HG02973 (cell line): Measurements from ENCODE around the gene FNDC3B.
"Not testable (repeated sequence)": the region's sequence is repeated elsewhere in the genome, so short reads cannot be mapped to it uniquely, and the experiment has no call there.

Source experiments
- ATAC-seq: cut with Tn5 transposase; IDR thresholded peaks from one replicate; pipeline ENCODE4 v1.9.1; 2021; ENCODE audit warnings: moderate library complexity; ENCODE audit not compliant: unreplicated experiment

Gene FNDC3B

DNA sequence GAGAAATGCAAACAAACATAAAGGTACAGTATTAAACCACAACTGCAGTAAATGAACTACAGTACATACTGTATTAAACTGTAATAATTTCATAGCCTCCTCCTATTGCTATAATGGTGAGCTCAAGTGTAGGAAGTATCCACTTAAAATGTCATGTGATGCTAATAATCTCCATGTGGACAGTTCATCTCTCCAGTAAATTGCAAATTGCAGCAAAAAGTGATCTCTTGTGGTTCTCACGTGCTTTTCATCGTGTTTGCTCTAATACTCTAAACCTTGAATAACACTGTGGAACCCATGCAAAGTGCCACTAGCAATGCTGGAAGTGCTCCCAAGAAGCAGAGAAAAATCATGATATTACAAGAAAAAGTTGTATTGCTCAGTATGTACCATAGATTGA lies 9.2 kb upstream of the FNDC3B start:
- ATAC-seq: no peak

DNA sequence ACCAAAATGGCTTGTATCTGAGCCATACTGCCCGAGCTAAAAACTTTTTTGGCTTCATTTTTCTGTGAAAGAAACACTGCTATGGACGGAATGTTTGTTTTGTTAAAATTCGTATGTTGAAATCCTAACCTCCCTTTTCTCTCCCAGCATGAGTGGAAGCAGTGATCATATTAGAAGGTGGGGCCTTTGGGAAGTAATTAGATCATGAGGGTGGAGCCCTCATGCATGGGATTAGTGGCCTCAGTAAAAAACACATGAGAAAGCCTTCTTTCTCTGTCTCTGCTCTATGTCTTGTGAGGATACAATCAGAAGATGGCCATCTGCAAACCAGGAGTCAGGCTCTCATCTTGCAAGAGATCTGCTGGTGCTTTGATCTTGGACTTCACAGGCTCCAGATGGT lies 7.4 kb upstream of the FNDC3B start:
- ATAC-seq: no peak

DNA sequence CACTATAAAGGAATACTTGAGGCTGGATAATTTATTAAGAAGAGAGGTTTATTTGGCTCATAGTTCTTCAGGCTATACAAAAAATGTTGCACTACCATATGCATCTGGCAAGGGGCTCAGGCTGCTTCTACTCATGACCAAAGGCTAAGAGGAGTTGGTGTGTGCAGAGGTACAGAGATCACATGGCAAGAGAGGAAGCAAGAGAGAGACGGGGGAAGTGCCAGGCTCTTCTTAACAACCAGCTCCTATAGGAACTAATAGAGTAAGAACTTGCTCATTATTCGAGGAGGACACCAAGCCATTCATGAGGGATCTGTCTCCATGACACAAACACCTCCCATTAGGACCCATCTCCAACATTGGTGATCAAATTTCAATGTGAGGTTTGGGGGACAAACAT lies 6.0 kb upstream of the FNDC3B start:
- no peak for ATAC-seq

- no peak for ATAC-seq
Measured at GRCh38 chr3:172034786-172035685, 4.3 kb upstream of the FNDC3B start.

DNA sequence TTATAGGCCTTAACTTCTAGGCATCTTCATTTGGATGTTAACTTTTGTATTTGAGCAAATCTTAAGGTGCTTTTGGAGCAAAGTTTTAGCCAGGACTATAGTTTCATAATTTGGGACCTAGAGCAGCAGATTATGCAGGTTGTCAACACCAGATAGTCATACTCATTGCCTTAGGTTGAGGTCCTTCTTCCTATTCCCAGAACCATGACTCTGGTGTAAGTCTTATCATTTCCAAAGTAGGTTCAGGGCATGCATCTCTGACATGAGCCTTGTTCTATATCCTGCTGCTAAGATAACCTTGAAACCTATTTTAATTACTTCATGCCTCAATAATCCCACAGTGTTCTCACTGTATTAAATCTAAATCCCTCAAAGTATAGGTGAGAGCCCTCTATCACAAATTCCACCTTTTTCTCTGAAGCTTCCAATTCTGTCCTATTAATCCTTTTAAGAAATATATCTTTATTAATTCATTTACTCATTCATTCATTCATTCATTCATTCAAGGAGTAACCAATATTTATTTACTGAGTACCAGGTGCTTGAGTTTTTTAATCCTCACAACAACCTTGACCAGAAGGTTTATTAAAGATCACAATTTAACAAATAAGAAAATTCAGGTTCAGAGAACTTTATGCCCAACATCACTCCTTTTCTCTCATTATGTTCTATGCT lies 2.7 kb upstream of the FNDC3B start:
- ATAC-seq: no peak

GRCh38 chr3:172038798-172039435 lies 461 bp upstream of the FNDC3B start:
- no peak for ATAC-seq

DNA sequence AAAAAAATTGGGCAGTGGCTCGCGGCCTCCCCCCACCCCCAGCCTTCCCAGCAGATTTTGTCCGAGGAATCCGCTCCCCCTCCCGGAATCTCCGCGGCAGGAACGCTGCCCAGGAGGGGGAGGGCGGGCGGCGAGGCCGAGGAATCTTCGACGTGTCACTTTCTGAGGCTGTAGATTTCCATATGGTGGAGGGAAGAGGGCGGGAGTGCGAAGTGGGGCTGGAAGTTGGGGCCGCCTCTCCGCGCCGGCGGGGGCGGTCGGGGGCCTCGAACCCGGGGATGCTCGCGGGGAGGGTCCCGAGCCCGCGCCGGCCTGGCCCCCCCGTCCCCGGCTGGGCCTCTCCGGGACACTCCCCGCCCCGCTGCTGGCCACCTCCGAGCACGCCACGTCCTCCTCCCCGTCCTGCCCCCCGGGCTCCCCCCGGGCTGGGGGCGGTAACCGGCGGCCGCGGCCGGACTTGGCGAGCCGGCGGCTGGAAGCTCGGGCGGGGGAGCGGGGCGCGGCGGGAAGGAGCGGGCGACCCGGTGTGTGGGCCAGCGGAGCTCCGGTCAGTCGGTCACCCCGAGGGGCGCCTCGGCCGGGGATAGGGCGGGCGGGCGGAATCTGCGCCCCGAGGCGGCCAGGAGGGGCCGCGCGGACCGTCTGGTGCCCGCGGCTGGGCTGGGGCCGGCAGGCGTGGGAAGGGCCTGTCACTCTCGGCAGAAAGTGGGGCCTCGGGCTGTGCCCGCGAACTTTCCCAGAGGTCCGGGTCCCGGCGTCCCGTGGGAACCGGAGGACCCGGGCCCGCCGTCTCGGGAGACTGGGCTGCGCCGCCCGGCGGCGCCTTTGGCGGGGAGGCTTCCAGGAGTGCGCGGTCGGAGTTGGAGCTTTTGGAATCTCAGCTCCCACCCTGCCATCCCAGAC lies 951 bp downstream of the FNDC3B start:
- ATAC-seq: peak; percentile 25

GRCh38 chr3:172040981-172041963 lies 1.9 kb downstream of the FNDC3B start:
- no peak for ATAC-seq

DNA sequence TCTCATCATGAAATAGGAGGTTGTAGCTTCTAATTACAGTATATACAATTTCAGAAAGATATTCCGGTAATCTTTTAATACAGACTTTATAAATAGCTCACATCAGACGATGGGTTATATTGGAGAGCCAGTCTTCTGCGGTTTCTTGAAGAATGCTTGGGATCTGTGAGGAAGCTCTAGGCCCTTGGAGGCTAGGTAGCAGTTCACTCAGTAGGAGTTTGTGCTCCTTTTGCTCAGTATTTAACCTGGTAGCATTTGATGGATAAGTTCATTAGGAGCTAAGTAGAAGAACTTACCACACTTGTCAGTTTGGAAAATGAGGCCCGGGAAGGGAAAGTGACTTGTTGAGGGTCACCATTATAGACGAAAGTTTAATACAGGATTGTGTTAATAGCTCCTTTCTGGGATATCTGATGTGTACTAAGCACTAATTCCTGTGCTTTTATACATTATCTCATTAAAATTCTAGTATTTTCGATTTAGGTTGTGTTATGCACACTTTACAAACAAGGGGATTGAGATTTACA lies 2.8 kb downstream of the FNDC3B start:
- ATAC-seq: no peak

DNA sequence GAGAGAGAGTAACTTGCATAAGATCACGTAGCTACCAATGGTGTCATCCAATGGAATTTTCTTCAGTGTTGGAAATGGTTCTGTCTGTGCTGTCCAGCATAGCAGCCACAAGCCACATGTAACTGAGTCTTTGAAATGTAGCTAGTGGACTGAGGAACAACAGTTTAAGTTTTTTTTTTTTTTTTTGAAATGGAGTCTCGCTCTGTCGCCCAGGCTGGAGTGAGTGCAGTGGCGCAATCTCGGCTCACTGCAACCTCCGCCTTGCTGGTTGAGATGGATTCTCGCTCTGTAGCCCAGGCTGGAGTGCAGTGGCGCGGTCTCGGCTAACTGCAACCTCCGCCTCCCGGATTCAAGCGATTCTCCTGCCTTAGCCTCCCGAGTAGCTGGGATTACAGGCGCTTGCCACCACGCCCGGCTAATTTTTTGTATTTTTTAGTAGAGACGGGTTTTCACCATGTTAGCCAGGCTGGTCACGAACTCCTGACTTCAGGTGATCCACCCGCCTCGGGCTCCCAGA lies 3.3 kb downstream of the FNDC3B start:
- not testable (repeated sequence) for ATAC-seq

- ATAC-seq: no peak
Measured at GRCh38 chr3:172043233-172043632, 3.9 kb downstream of the FNDC3B start.

DNA sequence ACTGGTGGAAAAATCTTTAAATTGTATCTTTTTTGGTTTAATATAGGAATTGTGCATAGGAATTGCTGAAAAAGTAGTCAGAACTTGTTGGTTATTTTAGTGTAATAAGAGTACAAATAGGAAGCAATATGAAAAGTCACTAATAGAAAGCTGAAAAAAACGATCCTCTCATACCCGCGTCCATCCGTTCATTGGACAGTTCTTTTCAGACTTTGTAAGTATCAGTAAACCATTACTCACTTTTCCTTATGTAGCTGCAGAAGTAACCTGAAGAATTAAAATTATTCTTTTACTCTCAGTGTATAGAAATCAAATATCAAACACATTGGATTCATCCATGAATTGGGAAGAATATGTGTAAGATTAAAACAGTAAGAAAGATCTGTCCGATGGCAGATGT lies 4.4 kb downstream of the FNDC3B start:
- ATAC-seq: no peak

- no peak for ATAC-seq
Measured at GRCh38 chr3:172044833-172045585, 5.6 kb downstream of the FNDC3B start.

- no peak for ATAC-seq
Measured at GRCh38 chr3:172046268-172046915, 7.0 kb downstream of the FNDC3B start.

DNA sequence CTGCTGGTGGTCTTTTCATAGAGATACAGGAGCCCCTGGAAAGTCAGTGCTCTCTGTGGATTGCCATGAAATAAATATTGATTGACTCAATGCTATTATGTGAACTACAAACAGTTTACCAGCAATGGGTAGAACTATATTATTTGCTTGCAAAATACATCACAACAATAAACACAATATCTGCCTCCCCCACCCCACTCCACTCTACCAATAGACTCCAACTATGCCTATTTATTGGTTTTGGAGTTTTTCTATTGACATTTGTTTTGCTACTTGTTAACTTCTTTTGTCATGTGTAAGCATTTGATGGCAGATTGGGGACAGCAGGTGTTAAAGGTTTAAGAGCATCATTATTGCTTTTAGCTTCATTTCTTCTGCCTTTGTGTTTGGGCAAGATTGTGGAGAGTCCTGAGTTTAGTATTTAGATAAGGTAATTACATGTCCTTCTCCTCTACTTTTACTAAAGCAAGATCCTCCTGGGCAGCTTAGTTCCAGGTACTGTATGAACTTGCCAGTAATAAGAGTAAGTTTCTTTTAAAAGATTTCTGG lies 8.3 kb downstream of the FNDC3B start:
- no peak for ATAC-seq

DNA sequence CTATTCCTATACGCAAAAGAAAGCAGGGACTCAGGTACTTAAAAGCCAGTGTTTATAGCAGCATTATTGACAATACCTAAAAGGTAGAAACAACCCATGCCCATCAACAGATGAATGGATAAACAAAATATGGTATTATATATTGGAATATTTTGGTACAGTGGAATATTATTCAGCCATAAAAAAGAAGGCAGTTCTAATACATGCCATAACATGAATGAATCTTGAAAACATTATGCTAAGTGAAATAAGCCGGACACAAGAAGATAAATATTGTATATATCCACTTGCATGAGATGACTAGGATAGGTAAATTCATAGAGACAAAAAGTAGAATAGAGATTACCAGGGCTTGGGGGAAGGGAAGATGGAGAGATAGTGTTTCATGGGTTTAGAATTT lies 9.2 kb downstream of the FNDC3B start:
- no peak for ATAC-seq

- no peak for ATAC-seq
Measured at GRCh38 chr3:172051310-172051956, 12.1 kb downstream of the FNDC3B start.
